GM08714 (cell line): Measurements from ENCODE around the gene DCX.

ENCODE experiments used
- H3K4me3 ChIP-seq: fragments of 200-500 bp; sonication (Bioruptor generic); 2 replicates; pipeline ENCODE4 v1.5.1; 2014; ENCODE audit warnings: mild to moderate bottlenecking, low read length, inconsistent platforms
- ZNF274 ChIP-seq: IDR thresholded peaks from 2 replicates; pipeline ENCODE4 v1.6.1; 2012; ENCODE audit warnings: mild to moderate bottlenecking, low read depth, low read length

The DCX gene

GRCh38 chrX:111386615-111387233 is 25.3 kb downstream of the DCX start:
- H3K4me3 ChIP-seq = no peak overlapping the region
- no peak for TF ChIP-seq ZNF274

- TF ChIP-seq ZNF274 = no peak
- H3K4me3 ChIP-seq = no peak overlapping the region
Observed at GRCh38 chrX:111386077-111386476, 25.9 kb downstream of the DCX start.

GRCh38 chrX:111382277-111382676 is 29.7 kb downstream of the DCX start:
- TF ChIP-seq ZNF274 = no peak
- H3K4me3 ChIP-seq = no peak overlapping the region

GRCh38 chrX:111376897-111377578 is 35.0 kb downstream of the DCX start:
- no peak overlapping the region for H3K4me3 ChIP-seq
- no peak for TF ChIP-seq ZNF274

- H3K4me3 ChIP-seq = no peak overlapping the region
Observed at GRCh38 chrX:111376486-111376885, 35.5 kb downstream of the DCX start.

GRCh38 chrX:111375747-111376146 is 36.2 kb downstream of the DCX start:
- no peak overlapping the region for H3K4me3 ChIP-seq
- TF ChIP-seq ZNF274 = no peak

More at GRCh38 chrX:111376486-111376885, 35.5 kb downstream of the DCX start:
- no peak for TF ChIP-seq ZNF274

- TF ChIP-seq ZNF274 = no peak
- no peak overlapping the region for H3K4me3 ChIP-seq
Observed at GRCh38 chrX:111372086-111372485, 39.9 kb downstream of the DCX start.

GRCh38 chrX:111365770-111366325 is 46.1 kb downstream of the DCX start:
- H3K4me3 ChIP-seq = no peak overlapping the region
- no peak for TF ChIP-seq ZNF274

GRCh38 chrX:111363741-111364140 is 48.3 kb downstream of the DCX start:
- no peak overlapping the region for H3K4me3 ChIP-seq
- TF ChIP-seq ZNF274 = no peak

GRCh38 chrX:111361751-111362150 is 50.2 kb downstream of the DCX start:
- no peak overlapping the region for H3K4me3 ChIP-seq
- no peak for TF ChIP-seq ZNF274

GRCh38 chrX:111360839-111361238 is 51.2 kb downstream of the DCX start:
- TF ChIP-seq ZNF274 = no peak
- H3K4me3 ChIP-seq = no peak overlapping the region

GRCh38 chrX:111355523-111356115 is 56.4 kb downstream of the DCX start:
- no peak overlapping the region for H3K4me3 ChIP-seq
- no peak for TF ChIP-seq ZNF274

- no peak for TF ChIP-seq ZNF274
- H3K4me3 ChIP-seq = no peak overlapping the region
Observed at GRCh38 chrX:111354496-111354895, 57.5 kb downstream of the DCX start.

GRCh38 chrX:111353793-111354192 is 58.2 kb downstream of the DCX start:
- H3K4me3 ChIP-seq = no peak overlapping the region
- no peak for TF ChIP-seq ZNF274

- TF ChIP-seq ZNF274 = no peak
- H3K4me3 ChIP-seq = no peak overlapping the region
Observed at GRCh38 chrX:111352424-111352823, 59.6 kb downstream of the DCX start.
